Measurements from ENCODE around the gene SERHL2. TPM values are rescaled to one million over a fixed set of nuclear protein-coding genes. Genes with fewer than 3 reads are reported as not detected.
"Not testable (repeated sequence)": the region's sequence is repeated elsewhere in the genome, so short reads cannot be mapped to it uniquely, and the experiment has no call there.

Gene SERHL2
- total RNA-seq, 4 donors from 2014 or later: 0.84 to 13.4 (median 1.7) TPM; not detected in 1

GRCh38 chr22:42512273-42512990 lies 41.3 kb upstream of the SERHL2 start:
- H3K36me3 ChIP-seq; H3K4me3 ChIP-seq; intact Hi-C loops (cut with DNase I; ENCODE audit: low total_unique reads); H3K27ac ChIP-seq; H3K9me3 ChIP-seq; in situ Hi-C loops (cut with MboI; ENCODE audit: low sequenced_read_pairs in 4 of 4); DNase-seq; H3K4me1 ChIP-seq; H3K27me3 ChIP-seq: not testable (repeated sequence)
- peak in 2 of 5 experiments; percentile 14 to 28 for TF ChIP-seq CTCF (IDR thresholded peaks at IDR 0.05 in 4 of 5, conservative IDR thresholded peaks at IDR 0.05 in 1 of 5)
- peak in 1 of 2 donors; percentile 49 for ATAC-seq

- H3K4me1 ChIP-seq; DNase-seq; H3K36me3 ChIP-seq; H3K4me3 ChIP-seq; in situ Hi-C loops (cut with MboI; ENCODE audit: low sequenced_read_pairs in 4 of 4); H3K27me3 ChIP-seq; ATAC-seq; intact Hi-C loops (cut with DNase I; ENCODE audit: low total_unique reads); H3K27ac ChIP-seq; H3K9me3 ChIP-seq: not testable (repeated sequence)
Observed at GRCh38 chr22:42514331-42514730, 39.4 kb upstream of the SERHL2 start.

GRCh38 chr22:42515304-42515703 lies 38.5 kb upstream of the SERHL2 start:
- H3K27ac ChIP-seq; in situ Hi-C loops (cut with MboI; ENCODE audit: low sequenced_read_pairs in 4 of 4); H3K27me3 ChIP-seq; H3K4me1 ChIP-seq; ATAC-seq; DNase-seq; H3K9me3 ChIP-seq; intact Hi-C loops (cut with DNase I; ENCODE audit: low total_unique reads); H3K36me3 ChIP-seq; H3K4me3 ChIP-seq: not testable (repeated sequence)

- no peak for ATAC-seq
- H3K4me3 ChIP-seq: no peak overlapping the region
- intact Hi-C loops (cut with DNase I; ENCODE audit: low total_unique reads): no loop called here
- no peak for DNase-seq
- H3K27ac ChIP-seq: no peak overlapping the region
- in situ Hi-C loops (cut with MboI; ENCODE audit: low sequenced_read_pairs in 4 of 4): no loop called here
- TF ChIP-seq CTCF (IDR thresholded peaks at IDR 0.05 in 4 of 5, conservative IDR thresholded peaks at IDR 0.05 in 1 of 5): no peak
- TF ChIP-seq POLR2A (IDR thresholded peaks at IDR 0.05): no peak
- H3K36me3 ChIP-seq: peaks cover 0 to 9% of the 10 kb centered on the region in 2 donors
- no peaks in the 10 kb centered on the region for H3K27me3 ChIP-seq
- peaks cover 4 to 6% of the 10 kb centered on the region in 2 donors for H3K4me1 ChIP-seq
- no peaks in the 10 kb centered on the region for H3K9me3 ChIP-seq
Observed at GRCh38 chr22:42515896-42516295, 37.9 kb upstream of the SERHL2 start.

GRCh38 chr22:42517103-42517502 lies 36.7 kb upstream of the SERHL2 start:
- H3K27ac ChIP-seq; H3K36me3 ChIP-seq; ATAC-seq; H3K4me3 ChIP-seq; DNase-seq; intact Hi-C loops (cut with DNase I; ENCODE audit: low total_unique reads); H3K4me1 ChIP-seq; H3K27me3 ChIP-seq; H3K9me3 ChIP-seq; in situ Hi-C loops (cut with MboI; ENCODE audit: low sequenced_read_pairs in 4 of 4): not testable (repeated sequence)

GRCh38 chr22:42518638-42519524 lies 34.9 kb upstream of the SERHL2 start:
- Histone ChIP-seq H3K27ac (peak overlapping the region; percentile 80 to 87 (median 85)), H3K4me3 (peak overlapping the region; percentile 83 to 99 (median 92))
- intact Hi-C loops (cut with DNase I; ENCODE audit: low total_unique reads); DNase-seq; H3K36me3 ChIP-seq; H3K4me1 ChIP-seq; H3K9me3 ChIP-seq; H3K27me3 ChIP-seq; in situ Hi-C loops (cut with MboI; ENCODE audit: low sequenced_read_pairs in 4 of 4): not testable (repeated sequence)
- ATAC-seq: peak in 1 of 2 donors; percentile 1
